Fibroblast of mammary gland (primary cell): Measurements from ENCODE around the gene SMG1.

ENCODE experiments used
- DNase-seq: peaks from one replicate; pipeline ENCODE4 v3.0.0-alpha.2; 2010; ENCODE audit warnings: low read depth
- H3K4me3 ChIP-seq: 2 replicates; pipeline ENCODE4 v1.5.1; 2011; ENCODE audit warnings: low read depth, mild to moderate bottlenecking, low read length, moderate library complexity; ENCODE audit not compliant: control insufficient read depth
- TF ChIP-seq, protein P1 (sequence below): conservative IDR thresholded peaks from 2 replicates; pipeline ENCODE4 v1.5.1; 2011; ENCODE audit warnings: low read depth, low read length, inconsistent platforms; ENCODE audit not compliant: control insufficient read depth, insufficient read depth

Gene SMG1

GRCh38 chr16:18799500-18799899, 126.7 kb downstream of the SMG1 start:
- peak overlapping the region; percentile 92 for H3K4me3 ChIP-seq
- TF ChIP-seq, protein P1, sequence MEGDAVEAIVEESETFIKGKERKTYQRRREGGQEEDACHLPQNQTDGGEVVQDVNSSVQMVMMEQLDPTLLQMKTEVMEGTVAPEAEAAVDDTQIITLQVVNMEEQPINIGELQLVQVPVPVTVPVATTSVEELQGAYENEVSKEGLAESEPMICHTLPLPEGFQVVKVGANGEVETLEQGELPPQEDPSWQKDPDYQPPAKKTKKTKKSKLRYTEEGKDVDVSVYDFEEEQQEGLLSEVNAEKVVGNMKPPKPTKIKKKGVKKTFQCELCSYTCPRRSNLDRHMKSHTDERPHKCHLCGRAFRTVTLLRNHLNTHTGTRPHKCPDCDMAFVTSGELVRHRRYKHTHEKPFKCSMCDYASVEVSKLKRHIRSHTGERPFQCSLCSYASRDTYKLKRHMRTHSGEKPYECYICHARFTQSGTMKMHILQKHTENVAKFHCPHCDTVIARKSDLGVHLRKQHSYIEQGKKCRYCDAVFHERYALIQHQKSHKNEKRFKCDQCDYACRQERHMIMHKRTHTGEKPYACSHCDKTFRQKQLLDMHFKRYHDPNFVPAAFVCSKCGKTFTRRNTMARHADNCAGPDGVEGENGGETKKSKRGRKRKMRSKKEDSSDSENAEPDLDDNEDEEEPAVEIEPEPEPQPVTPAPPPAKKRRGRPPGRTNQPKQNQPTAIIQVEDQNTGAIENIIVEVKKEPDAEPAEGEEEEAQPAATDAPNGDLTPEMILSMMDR, result no peak
- DNase-seq, result no peak

GRCh38 chr16:18797746-18798145, 128.5 kb downstream of the SMG1 start:
- no peak for DNase-seq
- TF ChIP-seq, protein P1, result no peak
- H3K4me3 ChIP-seq, result peak overlapping the region; percentile 3

DNA sequence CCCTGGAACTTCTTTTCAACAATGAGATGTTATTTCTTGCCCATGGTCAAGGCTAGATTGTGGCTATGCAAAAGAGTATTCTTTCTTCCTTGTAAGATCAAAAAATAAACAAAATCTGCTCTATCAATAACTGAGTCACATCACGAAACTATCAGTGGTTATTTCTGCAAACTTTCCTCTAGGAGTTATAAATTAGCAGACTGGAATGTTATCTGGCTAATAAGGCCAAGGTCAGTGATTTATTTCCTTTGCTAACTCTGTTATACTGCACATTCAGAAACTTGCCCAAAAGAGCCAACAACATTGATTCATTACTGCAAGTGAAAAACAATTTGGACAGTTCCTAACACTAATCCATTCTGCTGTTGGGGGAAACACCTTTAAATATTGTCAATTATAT, 129.8 kb downstream of the SMG1 start:
- TF ChIP-seq, protein P1, result no peak
- no peak for DNase-seq

DNA sequence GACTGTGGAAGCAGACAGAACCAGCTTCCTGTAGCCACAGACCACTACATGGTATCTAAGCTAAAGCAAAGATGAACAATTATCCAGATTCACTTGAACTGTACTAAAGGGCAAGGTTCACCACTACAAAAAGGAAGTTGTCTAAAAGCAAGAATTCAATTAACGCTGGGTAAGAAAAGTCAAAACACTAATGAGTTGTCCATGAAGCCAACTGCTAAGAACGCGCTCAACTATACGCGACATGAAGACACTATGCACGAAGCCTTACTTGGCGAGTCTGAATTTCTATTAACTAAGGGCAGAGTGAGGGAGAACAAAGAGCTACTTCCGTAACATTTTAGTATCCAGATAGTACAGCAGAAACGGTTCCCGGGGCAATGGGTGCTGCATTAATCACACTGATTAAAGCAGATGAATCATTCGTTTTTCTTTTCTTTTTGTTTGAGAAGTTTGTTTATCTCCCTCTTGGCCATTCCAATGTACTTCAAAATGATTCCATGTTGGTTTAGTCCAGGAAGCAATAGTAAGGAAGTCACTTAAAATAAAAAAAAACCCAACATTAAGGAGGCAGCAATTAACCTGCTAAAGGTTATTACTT, 133.3 kb downstream of the SMG1 start:
- DNase-seq, result peak; percentile 17
- TF ChIP-seq, protein P1, result no peak
- no peak overlapping the region for H3K4me3 ChIP-seq

More for the DNA sequence above, 129.8 kb downstream of the SMG1 start:
- H3K4me3 ChIP-seq, result no peak overlapping the region

DNA sequence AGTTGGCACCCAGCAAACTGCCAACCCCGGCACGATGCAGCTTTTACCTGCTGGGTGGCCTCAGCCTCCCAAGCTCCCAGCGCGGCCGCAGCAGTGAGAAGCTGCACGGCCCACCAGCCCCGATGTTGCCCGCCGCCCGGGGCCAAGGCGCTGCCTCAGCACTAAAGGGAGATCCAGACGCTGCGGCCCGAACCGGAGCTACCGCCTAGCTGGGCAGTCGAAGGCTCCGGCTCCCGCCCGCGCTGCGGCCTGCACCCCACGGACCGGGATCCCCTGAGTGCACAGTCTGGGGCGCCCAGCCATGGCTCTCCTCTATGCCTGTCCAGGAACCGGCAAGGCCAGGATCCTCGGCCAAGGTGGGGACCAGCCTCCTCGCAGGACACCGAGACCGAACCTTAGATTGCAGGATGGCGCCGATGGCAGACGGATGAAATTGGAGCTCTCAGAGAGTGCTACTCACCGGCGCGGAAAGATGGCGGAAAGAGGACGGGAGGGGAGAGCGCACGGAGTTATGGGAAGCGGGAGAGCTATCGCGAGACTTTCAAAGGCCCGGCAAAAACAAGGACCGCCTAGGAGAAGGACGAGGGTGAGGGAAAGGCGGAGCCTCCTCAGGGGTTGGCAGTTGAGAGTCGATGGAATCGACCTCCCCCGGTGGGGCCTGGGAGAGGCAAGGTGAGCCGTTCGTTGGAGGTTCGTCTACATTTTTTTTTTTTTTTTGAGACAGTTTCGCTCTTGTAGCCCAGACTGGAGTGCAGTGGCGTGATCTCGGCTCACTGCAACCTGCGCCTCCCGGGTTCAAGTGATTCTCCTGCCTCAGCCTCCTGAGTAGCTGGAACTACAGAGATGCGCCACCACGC, 136.1 kb downstream of the SMG1 start, which contains the start of gene RPS15A:
RPS15A (minus strand) TSS at position 485 of the 857 bp plus-strand sequence. CDS start 1,221 bp downstream, outside the sequence.
- H3K4me3 ChIP-seq, result peak within 1 kb of the TSS; percentile 87
- TF ChIP-seq, protein P1, result no peak
- peak; percentile 98 for DNase-seq

GRCh38 chr16:18789515-18789849, 136.7 kb downstream of the SMG1 start:
- H3K4me3 ChIP-seq, result peak overlapping the region; percentile 87
- no peak for DNase-seq
- TF ChIP-seq, protein P1, result no peak
